OCI-LY7 (cell line): ENCODE measurements around the gene RHBDL1. TPM values are rescaled to one million over a fixed set of nuclear protein-coding genes. Genes with fewer than 3 reads are reported as not detected.

Source experiments
- BruUV-seq: library from RNA; stranded (reverse); fragments of 400-500 nt; replicated peaks from 2 replicates; lab custom pipeline; 2021; lab: Mats Ljungman, UMichigan
- CTCF ChIA-PET: fragments of 300-600 bp; sonication (Branson Sonifier 250); formaldehyde crosslinking; loops from one replicate; lab custom pipeline; 2022; ENCODE audit warnings: antibody characterized with exemption; ENCODE audit not compliant: unreplicated experiment; lab: Charles Lee
- POLR2A ChIA-PET: fragments of 300-600 bp; sonication (Branson Sonifier 250); formaldehyde crosslinking; loops from one replicate; lab custom pipeline; 2022; ENCODE audit warnings: antibody characterized with exemption; lab: Charles Lee
- DNase-seq: peaks from one replicate; pipeline ENCODE4 v3.0.0-alpha.2; 2015; ENCODE audit warnings: low spot score
- H2AFZ ChIP-seq: fragments of 200-600 bp; sonication (generic), shearing (Covaris generic); 2 replicates; pipeline ENCODE4 v1.6.1; 2014; ENCODE audit warnings: mild to moderate bottlenecking, antibody characterized with exemption, low read length, moderate library complexity
- H3K27ac ChIP-seq: fragments of 200-600 bp; sonication (generic); 2 replicates; pipeline ENCODE4 v1.5.1; 2014; ENCODE audit warnings: mixed run types, low read depth, mild to moderate bottlenecking, moderate library complexity, low read length, inconsistent platforms; ENCODE audit not compliant: poor library complexity, severe bottlenecking
- H3K36me3 ChIP-seq: fragments of 200-600 bp; sonication (generic); 2 replicates; pipeline ENCODE4 v1.6.1; 2014; ENCODE audit warnings: mild to moderate bottlenecking, antibody characterized with exemption, low read length, moderate library complexity, mixed read lengths; ENCODE audit not compliant: insufficient read depth
- H3K4me1 ChIP-seq: fragments of 200-600 bp; sonication (generic); 2 replicates; pipeline ENCODE4 v1.5.1; 2014; ENCODE audit warnings: mild to moderate bottlenecking, low read length; ENCODE audit not compliant: insufficient read depth, poor library complexity, severe bottlenecking
- H3K4me2 ChIP-seq: fragments of 200-600 bp; sonication (generic); 2 replicates; pipeline ENCODE4 v1.6.1; 2014; ENCODE audit warnings: mild to moderate bottlenecking, low read length
- H3K4me3 ChIP-seq: fragments of 200-600 bp; sonication (generic); 2 replicates; pipeline ENCODE4 v1.5.1; 2014; ENCODE audit warnings: mild to moderate bottlenecking, low read depth, low read length; ENCODE audit not compliant: poor library complexity, severe bottlenecking
- H3K79me2 ChIP-seq: fragments of 200-600 bp; sonication (generic); 2 replicates; pipeline ENCODE4 v1.6.1; 2016; ENCODE audit warnings: low read depth, mild to moderate bottlenecking, low read length, moderate library complexity, mixed read lengths; ENCODE audit not compliant: insufficient read depth
- H3K9me2 ChIP-seq: fragments of 200-600 bp; sonication (generic); 2 replicates; pipeline ENCODE4 v1.6.1; 2016; ENCODE audit warnings: mild to moderate bottlenecking, low read length, mixed read lengths; ENCODE audit not compliant: insufficient read depth
- H3K9me3 ChIP-seq: fragments of 200-600 bp; sonication (generic); 2 replicates; pipeline ENCODE4 v1.6.1; 2014; ENCODE audit warnings: mild to moderate bottlenecking, mixed run types, low read length, mixed read lengths
- H4K20me1 ChIP-seq: fragments of 200-600 bp; sonication (generic); 2 replicates; pipeline ENCODE4 v1.6.1; 2014; ENCODE audit warnings: mild to moderate bottlenecking, antibody characterized with exemption, low read length, moderate library complexity, mixed read lengths; ENCODE audit not compliant: insufficient read depth
- EZH2phosphoT487 ChIP-seq: fragments of 200-600 bp; sonication (generic); IDR thresholded peaks from 2 replicates; pipeline ENCODE4 v1.6.1; 2018; ENCODE audit warnings: low read depth, borderline replicate concordance, mild to moderate bottlenecking, mixed run types, antibody characterized with exemption, low read length, moderate library complexity, mixed read lengths
- intact Hi-C: fragments of 100-400 bp; cut with micrococcal nuclease; formaldehyde crosslinking; loops from one replicate; pipeline ENCODE4 v1.10.0; 2022; ENCODE audit not compliant: unreplicated experiment
- total RNA-seq, 2 experiments: library from RNA; depleted of rRNA in 1 of 2; stranded (reverse); fragments of >200 nt in 1 of 2; shearing (Covaris generic) in 1 of 2; gene quantifications; 2 replicates each; pipeline ENCODE4 v1.2.3, GENCODE V29; 2014 to 2022
- TF ChIP-seq, protein P1 (sequence below): fragments of 200-600 bp; sonication (generic); conservative IDR thresholded peaks from 2 replicates; pipeline ENCODE4 v1.5.1; 2014; ENCODE audit warnings: mild to moderate bottlenecking, antibody characterized with exemption, low read length, moderate library complexity, mixed read lengths

The RHBDL1 gene
- total RNA-seq, 2 experiments from 2014 or later: 4.2 TPM

DNA sequence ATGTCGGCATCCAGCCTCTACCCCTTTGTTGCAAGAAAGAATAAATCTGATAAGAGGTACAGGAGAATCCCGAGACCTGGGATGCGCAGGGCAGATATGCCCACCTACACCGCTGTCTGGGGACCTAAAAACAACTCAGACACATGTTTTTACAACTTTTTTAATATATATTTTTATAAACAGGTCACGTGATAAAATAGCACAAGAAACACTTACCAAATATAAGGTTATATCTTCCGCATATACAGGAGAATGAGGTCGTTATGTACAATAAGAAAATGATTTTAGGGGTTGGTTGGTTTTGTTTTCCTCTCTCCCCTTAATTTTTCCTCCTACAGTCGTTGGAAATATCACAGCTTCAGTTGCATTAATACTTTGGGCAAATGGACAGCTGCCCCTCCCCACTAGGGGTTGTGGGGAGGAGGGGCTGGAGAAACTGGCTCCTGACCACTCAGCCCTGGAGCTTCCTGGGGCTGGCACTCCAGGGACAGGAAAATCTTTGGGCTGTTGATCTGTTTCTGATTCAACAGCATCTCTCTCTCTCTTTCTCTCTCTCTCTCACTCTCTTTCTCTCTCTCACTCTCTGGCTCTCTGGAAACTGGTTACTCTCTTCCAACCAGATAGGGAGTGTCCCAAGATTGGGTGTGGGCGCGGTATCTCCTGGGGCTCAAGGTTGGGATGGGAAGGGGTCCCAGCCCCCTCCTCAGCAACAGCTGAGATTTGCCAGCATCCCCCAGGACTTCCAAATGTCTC lies 17.1 kb downstream of the RHBDL1 start:
- H4K20me1 ChIP-seq: no peaks in the 10 kb centered on the region
- peaks cover 27% of the 10 kb centered on the region for H3K4me1 ChIP-seq
- H3K4me2 ChIP-seq: no peak overlapping the region
- no peak for DNase-seq
- no peaks in the 10 kb centered on the region for H3K9me2 ChIP-seq
- no peak overlapping the region for H2AFZ ChIP-seq
- H3K36me3 ChIP-seq: no peaks in the 10 kb centered on the region; the same call in 1 of the 2 replicates
- 0 out of 2 replicates have a peak, but pooled peaks cover 8% of the 10 kb centered on the region for H3K79me2 ChIP-seq
- POLR2A ChIA-PET: no interaction called here
- intact Hi-C loops: no loop called here
- no peak overlapping the region for H3K27ac ChIP-seq
- TF ChIP-seq, protein P1, sequence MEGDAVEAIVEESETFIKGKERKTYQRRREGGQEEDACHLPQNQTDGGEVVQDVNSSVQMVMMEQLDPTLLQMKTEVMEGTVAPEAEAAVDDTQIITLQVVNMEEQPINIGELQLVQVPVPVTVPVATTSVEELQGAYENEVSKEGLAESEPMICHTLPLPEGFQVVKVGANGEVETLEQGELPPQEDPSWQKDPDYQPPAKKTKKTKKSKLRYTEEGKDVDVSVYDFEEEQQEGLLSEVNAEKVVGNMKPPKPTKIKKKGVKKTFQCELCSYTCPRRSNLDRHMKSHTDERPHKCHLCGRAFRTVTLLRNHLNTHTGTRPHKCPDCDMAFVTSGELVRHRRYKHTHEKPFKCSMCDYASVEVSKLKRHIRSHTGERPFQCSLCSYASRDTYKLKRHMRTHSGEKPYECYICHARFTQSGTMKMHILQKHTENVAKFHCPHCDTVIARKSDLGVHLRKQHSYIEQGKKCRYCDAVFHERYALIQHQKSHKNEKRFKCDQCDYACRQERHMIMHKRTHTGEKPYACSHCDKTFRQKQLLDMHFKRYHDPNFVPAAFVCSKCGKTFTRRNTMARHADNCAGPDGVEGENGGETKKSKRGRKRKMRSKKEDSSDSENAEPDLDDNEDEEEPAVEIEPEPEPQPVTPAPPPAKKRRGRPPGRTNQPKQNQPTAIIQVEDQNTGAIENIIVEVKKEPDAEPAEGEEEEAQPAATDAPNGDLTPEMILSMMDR: no peak
- TF ChIP-seq EZH2phosphoT487: no peak
- CTCF ChIA-PET: interaction anchor here (0.5 kb wide), 1 partner anchor 20 kb away, joined by 4 read pairs; no protein-coding TSS in a partner anchor
- H3K9me3 ChIP-seq: no peaks in the 10 kb centered on the region
- H3K4me3 ChIP-seq: no peak overlapping the region
- no TSS peak for BruUV-seq

DNA sequence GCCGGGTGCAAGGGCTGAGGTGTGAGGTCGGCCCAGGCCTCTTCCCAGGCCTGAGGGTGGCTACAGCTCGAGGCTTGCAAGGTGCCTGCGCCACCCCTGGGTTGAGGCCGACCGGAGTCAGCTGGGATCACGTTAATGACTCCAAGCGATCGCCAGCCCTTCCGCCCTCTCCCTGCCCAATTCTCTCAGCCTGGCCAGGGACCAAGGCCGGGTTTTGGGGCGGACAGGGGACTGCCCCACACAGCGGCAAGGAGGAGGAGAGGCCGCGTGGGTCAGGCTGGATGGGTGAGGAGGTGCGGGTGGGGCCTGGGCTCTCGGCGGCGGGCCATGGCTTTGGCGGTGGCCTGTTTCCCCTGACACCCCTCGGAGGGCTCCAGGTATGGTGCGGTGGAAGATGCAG lies 17.9 kb downstream of the RHBDL1 start:
- ChIA-PET POLR2A (no interaction called here), CTCF (no interaction called here)
- Histone ChIP-seq H4K20me1 (no peaks in the 10 kb centered on the region), H2AFZ (no peak overlapping the region), H3K4me1 (peaks cover 27% of the 10 kb centered on the region), H3K9me2 (no peaks in the 10 kb centered on the region), H3K79me2 (0 out of 2 replicates have a peak, but pooled peaks cover 8% of the 10 kb centered on the region), H3K4me3 (no peak overlapping the region), H3K4me2 (no peak overlapping the region), H3K9me3 (no peaks in the 10 kb centered on the region), H3K36me3 (no peaks in the 10 kb centered on the region), H3K27ac (no peak overlapping the region)
- TF ChIP-seq, protein P1: no peak
- TF ChIP-seq EZH2phosphoT487: no peak; the same call in 1 of the 2 replicates
- DNase-seq: no peak
- BruUV-seq: no TSS peak
- intact Hi-C loops: no loop called here

DNA sequence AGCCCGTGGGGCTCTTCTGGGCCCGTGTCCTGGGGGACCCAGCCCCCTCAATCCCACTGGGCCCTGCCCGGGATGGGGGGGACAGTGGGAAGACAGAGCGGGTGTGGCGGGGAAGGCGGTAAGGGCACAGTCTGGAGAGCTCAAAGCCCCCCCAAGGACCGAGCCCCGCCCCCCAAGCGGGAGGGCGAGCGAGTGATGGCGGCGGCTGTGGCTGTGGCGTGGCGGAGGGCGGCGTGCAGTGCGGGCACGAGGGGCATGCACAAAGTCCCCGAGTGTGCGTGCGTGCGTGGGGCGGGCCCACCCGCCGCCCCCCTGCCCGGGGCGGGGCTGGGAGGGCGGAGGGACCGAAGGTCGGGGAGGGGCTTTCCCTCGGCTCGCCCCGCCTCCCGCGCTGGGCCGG lies 18.3 kb downstream of the RHBDL1 start:
- Histone ChIP-seq H3K79me2 (0 out of 2 replicates have a peak, but pooled peaks cover 8% of the 10 kb centered on the region), H3K9me2 (no peaks in the 10 kb centered on the region), H3K27ac (no peak overlapping the region), H3K36me3 (no peaks in the 10 kb centered on the region), H3K4me1 (peaks cover 25% of the 10 kb centered on the region), H3K9me3 (no peaks in the 10 kb centered on the region), H3K4me2 (peak overlapping the region; percentile 60; the same call in 1 of the 2 replicates), H3K4me3 (peak overlapping the region; percentile 40), H4K20me1 (no peaks in the 10 kb centered on the region), H2AFZ (no peak overlapping the region)
- ChIA-PET CTCF (no interaction called here), POLR2A (no interaction called here)
- intact Hi-C loops: no loop called here
- no TSS peak for BruUV-seq
- no peak for DNase-seq
- no peak for TF ChIP-seq EZH2phosphoT487
- TF ChIP-seq, protein P1: no peak
